GM23338 (cell line): ENCODE data around the gene CCR8. TPM values are rescaled to one million over a fixed set of nuclear protein-coding genes. Genes with fewer than 3 reads are reported as not detected.

Source experiments
- ATAC-seq: fragments of 200-7000 bp; cut with Tn5 transposase; 3 replicates; pipeline ENCODE4 v1.9.1; 2020
- DNase-seq: peaks from one replicate; pipeline ENCODE4 v3.0.0-alpha.2; 2015; ENCODE audit warnings: low spot score
- H2AFZ ChIP-seq: fragments of 200-600 bp; sonication (generic); 2 replicates; pipeline ENCODE4 v1.8.0; 2016; ENCODE audit warnings: antibody characterized with exemption, mild to moderate bottlenecking, moderate library complexity
- H3F3A ChIP-seq: fragments of 200-600 bp; sonication (generic); replicated peaks from 2 replicates; pipeline ENCODE4 v1.8.0; 2017; ENCODE audit warnings: antibody characterized with exemption, mixed run types, low read depth
- H3K27ac ChIP-seq: fragments of 200-600 bp; sonication (generic); 2 replicates; pipeline ENCODE4 v1.6.1; 2016; ENCODE audit warnings: low read depth
- H3K27me3 ChIP-seq: fragments of 200-600 bp; sonication (generic); 2 replicates; pipeline ENCODE4 v1.8.0; 2016; ENCODE audit warnings: mild to moderate bottlenecking, mixed run types, moderate library complexity; ENCODE audit not compliant: insufficient read depth
- H3K36me3 ChIP-seq: fragments of 200-600 bp; sonication (generic); 2 replicates; pipeline ENCODE4 v1.8.0; 2016; ENCODE audit warnings: mild to moderate bottlenecking; ENCODE audit not compliant: insufficient read depth
- H3K4me1 ChIP-seq: fragments of 200-600 bp; sonication (generic); 2 replicates; pipeline ENCODE4 v1.8.0; 2016; ENCODE audit warnings: mild to moderate bottlenecking, moderate library complexity; ENCODE audit not compliant: insufficient read depth
- H3K4me2 ChIP-seq: fragments of 200-600 bp; sonication (generic); 2 replicates; pipeline ENCODE4 v1.7.1; 2017; ENCODE audit warnings: mixed run types
- H3K4me3 ChIP-seq: fragments of 200-600 bp; sonication (generic); 2 replicates; pipeline ENCODE4 v1.6.1; 2016; ENCODE audit warnings: mixed run types
- H3K79me2 ChIP-seq: fragments of 200-600 bp; sonication (generic); replicated peaks from 2 replicates; pipeline ENCODE4 v1.8.0; 2017; ENCODE audit warnings: mild to moderate bottlenecking; ENCODE audit not compliant: insufficient read depth
- H3K9me2 ChIP-seq: fragments of 200-600 bp; sonication (generic); 2 replicates; pipeline ENCODE4 v1.8.0; 2017; ENCODE audit not compliant: insufficient read depth
- H4K20me1 ChIP-seq: fragments of 200-600 bp; sonication (generic); replicated peaks from 2 replicates; pipeline ENCODE4 v1.8.0; 2017; ENCODE audit warnings: mild to moderate bottlenecking; ENCODE audit not compliant: insufficient read depth
- H3K27ac Mint-ChIP-seq: 2 replicates; pipeline ENCODE4 v1.8.0; 2020; ENCODE audit warnings: inconsistent platforms, mild to moderate bottlenecking, moderate library complexity, mixed read lengths
- H3K27me3 Mint-ChIP-seq: 3 replicates; pipeline ENCODE4 v1.8.0; 2022; ENCODE audit warnings: low read depth, mild to moderate bottlenecking, moderate library complexity, mixed read lengths, inconsistent platforms; ENCODE audit not compliant: insufficient read depth, poor library complexity
- H3K36me3 Mint-ChIP-seq: 3 replicates; pipeline ENCODE4 v1.8.0; 2021; ENCODE audit warnings: low read depth, mild to moderate bottlenecking, inconsistent platforms, moderate library complexity, mixed read lengths
- H3K4me1 Mint-ChIP-seq: 3 replicates; pipeline ENCODE4 v1.8.0; 2020; ENCODE audit warnings: mild to moderate bottlenecking, inconsistent platforms, mixed read lengths
- H3K4me3 Mint-ChIP-seq: 3 replicates; pipeline ENCODE4 v1.8.0; 2021; ENCODE audit warnings: moderate library complexity, mild to moderate bottlenecking, inconsistent platforms, mixed read lengths
- H3K9me3 Mint-ChIP-seq: 3 replicates; pipeline ENCODE4 v1.8.0; 2020; ENCODE audit warnings: moderate library complexity, mild to moderate bottlenecking, inconsistent platforms, mixed read lengths
- CREB1 ChIP-seq: fragments of 250-450 bp; sonication (Bioruptor Pico); IDR thresholded peaks from 2 replicates; pipeline ENCODE4 v1.5.0; 2020; ENCODE audit warnings: low read depth, mild to moderate bottlenecking, moderate library complexity
- CTCF ChIP-seq, 2 experiments: fragments of 200-600 bp in 1 of 2; sonication (generic) in 1 of 2; conservative IDR thresholded peaks; 2 replicates each; pipeline versions ENCODE4 v1.5.1 to v1.6.1; 2016 to 2017; ENCODE audit warnings: antibody characterized with exemption in 2 of 2, low read depth in 2 of 2, mild to moderate bottlenecking in 2 of 2, moderate library complexity in 1 of 2
- EZH2 ChIP-seq: fragments of 200-600 bp; sonication (generic); IDR thresholded peaks from one replicate; pipeline ENCODE4 v1.8.0; 2017; ENCODE audit warnings: antibody characterized with exemption, mild to moderate bottlenecking, low read depth; ENCODE audit not compliant: unreplicated experiment
- EZH2phosphoT487 ChIP-seq: fragments of 200-600 bp; sonication (generic); IDR thresholded peaks from one replicate; pipeline ENCODE4 v1.8.1; 2018; ENCODE audit warnings: antibody characterized with exemption; ENCODE audit not compliant: unreplicated experiment
- JUNB ChIP-seq: IDR thresholded peaks from one replicate; pipeline ENCODE4 v1.6.1; 2016; ENCODE audit warnings: antibody characterized with exemption; ENCODE audit not compliant: unreplicated experiment
- NANOG ChIP-seq: IDR thresholded peaks from 2 replicates; pipeline ENCODE4 v1.6.1; 2016; ENCODE audit warnings: antibody characterized with exemption, borderline replicate concordance
- POLR2AphosphoS5 ChIP-seq: IDR thresholded peaks from 2 replicates; pipeline ENCODE4 v1.6.1; 2016; ENCODE audit warnings: antibody characterized with exemption, low read depth
- STAT1 ChIP-seq: IDR thresholded peaks from one replicate; pipeline ENCODE4 v1.6.1; 2016; ENCODE audit warnings: antibody characterized with exemption; ENCODE audit not compliant: unreplicated experiment
- ZNF114 ChIP-seq: fragments of 250-450 bp; sonication (Bioruptor Pico); IDR thresholded peaks from 2 replicates; pipeline ENCODE4 v1.5.0; 2020; ENCODE audit warnings: mild to moderate bottlenecking, moderate library complexity
- ZNF331 ChIP-seq: fragments of 250-450 bp; sonication (Bioruptor Pico); IDR thresholded peaks from 2 replicates; pipeline ENCODE4 v1.5.0; 2020; ENCODE audit warnings: low read depth, mild to moderate bottlenecking, moderate library complexity
- ZNF462 ChIP-seq: fragments of 250-450 bp; sonication (Bioruptor Pico); IDR thresholded peaks from 2 replicates; pipeline ENCODE4 v1.5.0; 2020; ENCODE audit warnings: mild to moderate bottlenecking, moderate library complexity
- polyA plus RNA-seq: library from polyadenylated mRNA; unstranded; fragments of >200 nt; fragmentation: Nextera tagmentation; extraction: Ambion mirVana; gene quantifications from 2 replicates; pipeline ENCODE4 v1.2.1, GENCODE V29; 2016
- total RNA-seq: library from RNA; depleted of rRNA; stranded (reverse); fragments of >200 nt; shearing (Covaris generic); gene quantifications from 2 replicates; pipeline ENCODE4 v1.2.3, GENCODE V29; 2014
- TF ChIP-seq, protein P1 (sequence below): IDR thresholded peaks from 2 replicates; pipeline ENCODE4 v1.6.1; 2016; ENCODE audit warnings: antibody characterized with exemption
- TF ChIP-seq, protein P2 (sequence below): IDR thresholded peaks from one replicate; pipeline ENCODE4 v1.6.1; 2018; ENCODE audit warnings: antibody characterized with exemption; ENCODE audit not compliant: unreplicated experiment

CCR8 gene
- total and polyA plus RNA-seq, 2 experiments from 2014 or later, result 0.55 TPM; not detected in 1

DNA sequence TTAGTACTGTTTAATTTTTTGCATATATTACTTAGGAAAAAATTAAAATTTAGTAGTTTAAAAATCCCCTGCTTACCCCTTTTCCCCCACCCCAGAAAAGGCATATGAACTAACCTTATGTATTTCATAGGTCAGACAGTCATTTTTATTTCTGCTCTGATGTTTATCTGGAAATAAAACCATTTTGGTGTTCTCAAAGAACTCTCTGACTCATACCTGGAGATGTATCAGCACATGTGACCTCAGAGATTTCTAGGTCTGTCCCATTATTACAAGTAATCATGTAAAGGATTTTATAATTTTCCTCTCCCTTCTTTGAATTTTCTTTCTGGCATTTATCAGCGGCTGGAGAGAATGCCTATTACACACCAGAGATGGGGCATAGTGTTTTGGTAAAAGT is 14.1 kb upstream of the CCR8 start:
- H4K20me1 ChIP-seq, result no peaks in the 10 kb centered on the region
- no peaks in the 10 kb centered on the region for H3K36me3 ChIP-seq
- no peak overlapping the region for H3K4me3 ChIP-seq
- Mint-ChIP-seq H3K36me3 (peaks cover 6% of the 10 kb centered on the region; the same call in 1 of the 3 replicates), H3K27ac (no peak overlapping the region), H3K4me1 (no peaks in the 10 kb centered on the region), H3K4me3 (no peak overlapping the region), H3K27me3 (peaks cover 5% of the 10 kb centered on the region), H3K9me3 (peaks cover 35% of the 10 kb centered on the region)
- TF ChIP-seq ZNF462 (CRISPR knock-in tag), result no peak
- TF ChIP-seq, protein P1, sequence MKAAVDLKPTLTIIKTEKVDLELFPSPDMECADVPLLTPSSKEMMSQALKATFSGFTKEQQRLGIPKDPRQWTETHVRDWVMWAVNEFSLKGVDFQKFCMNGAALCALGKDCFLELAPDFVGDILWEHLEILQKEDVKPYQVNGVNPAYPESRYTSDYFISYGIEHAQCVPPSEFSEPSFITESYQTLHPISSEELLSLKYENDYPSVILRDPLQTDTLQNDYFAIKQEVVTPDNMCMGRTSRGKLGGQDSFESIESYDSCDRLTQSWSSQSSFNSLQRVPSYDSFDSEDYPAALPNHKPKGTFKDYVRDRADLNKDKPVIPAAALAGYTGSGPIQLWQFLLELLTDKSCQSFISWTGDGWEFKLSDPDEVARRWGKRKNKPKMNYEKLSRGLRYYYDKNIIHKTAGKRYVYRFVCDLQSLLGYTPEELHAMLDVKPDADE, result no peak
- no peak for TF ChIP-seq EZH2
- no peak for TF ChIP-seq POLR2AphosphoS5
- no peak for TF ChIP-seq NANOG
- no peak for TF ChIP-seq JUNB
- TF ChIP-seq CREB1, result no peak
- TF ChIP-seq ZNF331 (CRISPR knock-in tag), result no peak
- TF ChIP-seq STAT1, result no peak
- TF ChIP-seq EZH2phosphoT487, result no peak
- no peak for TF ChIP-seq CTCF (conservative IDR thresholded peaks at IDR 0.05; ENCODE audit: low read depth in 2 of 2)
- TF ChIP-seq, protein P2, sequence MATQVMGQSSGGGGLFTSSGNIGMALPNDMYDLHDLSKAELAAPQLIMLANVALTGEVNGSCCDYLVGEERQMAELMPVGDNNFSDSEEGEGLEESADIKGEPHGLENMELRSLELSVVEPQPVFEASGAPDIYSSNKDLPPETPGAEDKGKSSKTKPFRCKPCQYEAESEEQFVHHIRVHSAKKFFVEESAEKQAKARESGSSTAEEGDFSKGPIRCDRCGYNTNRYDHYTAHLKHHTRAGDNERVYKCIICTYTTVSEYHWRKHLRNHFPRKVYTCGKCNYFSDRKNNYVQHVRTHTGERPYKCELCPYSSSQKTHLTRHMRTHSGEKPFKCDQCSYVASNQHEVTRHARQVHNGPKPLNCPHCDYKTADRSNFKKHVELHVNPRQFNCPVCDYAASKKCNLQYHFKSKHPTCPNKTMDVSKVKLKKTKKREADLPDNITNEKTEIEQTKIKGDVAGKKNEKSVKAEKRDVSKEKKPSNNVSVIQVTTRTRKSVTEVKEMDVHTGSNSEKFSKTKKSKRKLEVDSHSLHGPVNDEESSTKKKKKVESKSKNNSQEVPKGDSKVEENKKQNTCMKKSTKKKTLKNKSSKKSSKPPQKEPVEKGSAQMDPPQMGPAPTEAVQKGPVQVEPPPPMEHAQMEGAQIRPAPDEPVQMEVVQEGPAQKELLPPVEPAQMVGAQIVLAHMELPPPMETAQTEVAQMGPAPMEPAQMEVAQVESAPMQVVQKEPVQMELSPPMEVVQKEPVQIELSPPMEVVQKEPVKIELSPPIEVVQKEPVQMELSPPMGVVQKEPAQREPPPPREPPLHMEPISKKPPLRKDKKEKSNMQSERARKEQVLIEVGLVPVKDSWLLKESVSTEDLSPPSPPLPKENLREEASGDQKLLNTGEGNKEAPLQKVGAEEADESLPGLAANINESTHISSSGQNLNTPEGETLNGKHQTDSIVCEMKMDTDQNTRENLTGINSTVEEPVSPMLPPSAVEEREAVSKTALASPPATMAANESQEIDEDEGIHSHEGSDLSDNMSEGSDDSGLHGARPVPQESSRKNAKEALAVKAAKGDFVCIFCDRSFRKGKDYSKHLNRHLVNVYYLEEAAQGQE, result no peak
- TF ChIP-seq ZNF114 (CRISPR knock-in tag), result no peak
- H3K79me2 ChIP-seq, result no peaks in the 10 kb centered on the region
- no peaks in the 10 kb centered on the region for H3K27me3 ChIP-seq
- ATAC-seq, result no peak
- H2AFZ ChIP-seq, result no peak overlapping the region
- peaks cover 6% of the 10 kb centered on the region; the same call in 1 of the 2 replicates for H3K9me2 ChIP-seq
- H3F3A ChIP-seq, result no peaks in the 10 kb centered on the region
- no peak overlapping the region for H3K27ac ChIP-seq
- DNase-seq, result no peak
- no peak overlapping the region for H3K4me2 ChIP-seq
- H3K4me1 ChIP-seq, result no peaks in the 10 kb centered on the region
